ENCODE results near the gene SUMO3. TPM values are rescaled to one million over a fixed set of nuclear protein-coding genes. Genes with fewer than 3 reads are reported as not detected.

The SUMO3 gene
- total and polyA plus RNA-seq, 7 donors = 38.6 to 86.6 (median 62.1) TPM

DNA sequence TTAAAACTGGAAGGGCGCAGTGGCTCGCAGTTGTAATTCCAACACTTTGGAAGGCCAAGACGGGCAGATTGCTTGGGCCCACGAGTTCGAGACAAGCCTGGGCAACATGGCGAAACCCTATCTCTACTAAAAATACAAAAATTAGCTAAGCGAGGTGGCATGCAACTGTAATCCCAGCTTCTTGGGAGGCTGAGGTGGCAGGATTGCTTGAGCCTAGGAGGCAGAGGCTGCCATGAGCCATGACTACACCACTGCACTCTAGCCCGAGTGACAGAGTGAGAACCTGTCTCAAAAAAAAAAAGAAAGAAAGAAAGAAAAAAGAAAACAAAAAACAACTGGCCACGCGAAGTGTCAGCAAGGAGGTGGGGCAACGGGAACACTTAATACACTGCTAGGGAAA lies 22.5 kb downstream of the SUMO3 start:
- TF ChIP-seq, protein P1, sequence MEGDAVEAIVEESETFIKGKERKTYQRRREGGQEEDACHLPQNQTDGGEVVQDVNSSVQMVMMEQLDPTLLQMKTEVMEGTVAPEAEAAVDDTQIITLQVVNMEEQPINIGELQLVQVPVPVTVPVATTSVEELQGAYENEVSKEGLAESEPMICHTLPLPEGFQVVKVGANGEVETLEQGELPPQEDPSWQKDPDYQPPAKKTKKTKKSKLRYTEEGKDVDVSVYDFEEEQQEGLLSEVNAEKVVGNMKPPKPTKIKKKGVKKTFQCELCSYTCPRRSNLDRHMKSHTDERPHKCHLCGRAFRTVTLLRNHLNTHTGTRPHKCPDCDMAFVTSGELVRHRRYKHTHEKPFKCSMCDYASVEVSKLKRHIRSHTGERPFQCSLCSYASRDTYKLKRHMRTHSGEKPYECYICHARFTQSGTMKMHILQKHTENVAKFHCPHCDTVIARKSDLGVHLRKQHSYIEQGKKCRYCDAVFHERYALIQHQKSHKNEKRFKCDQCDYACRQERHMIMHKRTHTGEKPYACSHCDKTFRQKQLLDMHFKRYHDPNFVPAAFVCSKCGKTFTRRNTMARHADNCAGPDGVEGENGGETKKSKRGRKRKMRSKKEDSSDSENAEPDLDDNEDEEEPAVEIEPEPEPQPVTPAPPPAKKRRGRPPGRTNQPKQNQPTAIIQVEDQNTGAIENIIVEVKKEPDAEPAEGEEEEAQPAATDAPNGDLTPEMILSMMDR (IDR thresholded peaks at IDR 0.05) = no peak
- DNase-seq (no peak), ATAC-seq (peak; percentile 52 to 67 (median 54))
- H3K27ac ChIP-seq = peak overlapping the region; percentile 32
- no peaks in the 10 kb centered on the region for H3K9me3 ChIP-seq
- H3K4me3 ChIP-seq = no peak overlapping the region
- H3K4me1 ChIP-seq = peaks cover 31% of the 10 kb centered on the region
- WGBS, 3 donors = 68 to 78% (median 71%) methylated on average over 11 of the region's 11 CpGs
- H3K27me3 ChIP-seq (ENCODE audit: insufficient read depth in 3 of 3, low read length in 2 of 3) = no peaks in the 10 kb centered on the region
- peaks cover 7 to 42% of the 10 kb centered on the region in 2 donors for H3K36me3 ChIP-seq (ENCODE audit: insufficient read depth in 1 of 2, low read depth in 1 of 2)
- intact Hi-C loops (cut with DNase I) = loop anchor here (5.0 to 10.0 kb wide), 3 partner anchors 281 to 339 kb away; no protein-coding TSS in a partner anchor

DNA sequence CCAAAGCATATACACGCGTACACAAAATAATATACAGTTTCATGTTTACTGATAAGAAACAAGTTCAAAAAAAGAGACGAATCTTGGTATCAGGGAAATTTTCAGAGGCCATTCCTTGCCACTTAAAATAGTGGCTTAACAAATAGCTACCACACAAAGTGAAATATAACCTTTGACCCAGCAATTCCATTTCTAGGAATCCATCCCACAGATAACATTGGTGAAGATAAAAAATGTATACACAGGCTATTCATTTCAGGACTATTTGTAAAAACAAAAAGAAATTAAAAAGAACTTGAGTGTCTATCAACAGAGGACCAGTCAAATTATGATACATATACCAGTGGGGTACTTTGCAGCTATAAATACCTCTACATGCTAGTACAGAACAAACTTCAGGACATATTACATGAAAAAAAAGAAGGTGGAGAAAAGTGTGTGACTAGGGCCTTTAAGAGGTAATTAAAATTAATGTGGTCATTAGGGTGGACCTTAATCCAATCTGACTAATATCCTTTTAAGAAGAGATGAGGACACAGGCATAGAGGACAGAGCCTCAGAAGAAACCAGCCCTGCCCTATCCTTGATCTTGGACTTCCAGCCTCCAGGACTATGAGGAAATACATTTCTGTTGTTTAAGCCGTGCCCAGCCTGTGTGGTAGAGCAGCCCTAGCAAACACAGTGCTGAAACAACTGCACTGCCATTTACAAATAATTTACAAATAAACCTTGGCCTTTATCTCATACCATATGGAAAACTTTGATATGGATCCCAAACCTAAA lies 24.1 kb downstream of the SUMO3 start:
- ATAC-seq (peak in 2 of 4 donors; percentile 24 to 41), DNase-seq (no peak)
- no peaks in the 10 kb centered on the region for H3K27me3 ChIP-seq (ENCODE audit: insufficient read depth in 3 of 3, low read length in 2 of 3)
- H3K27ac ChIP-seq = peak overlapping the region; percentile 10
- no peaks in the 10 kb centered on the region for H3K9me3 ChIP-seq
- peaks cover 30% of the 10 kb centered on the region for H3K4me1 ChIP-seq
- peaks cover 7 to 36% of the 10 kb centered on the region in 2 donors for H3K36me3 ChIP-seq (ENCODE audit: insufficient read depth in 1 of 2, low read depth in 1 of 2)
- H3K4me3 ChIP-seq = no peak overlapping the region
- WGBS, 3 donors = 31 to 46% (median 38%) methylated on average over 4 of the region's 4 CpGs
- TF ChIP-seq, protein P1 (IDR thresholded peaks at IDR 0.05) = no peak
- intact Hi-C loops (cut with DNase I) = loop anchor here (5.0 to 10.0 kb wide), 3 partner anchors 171 to 341 kb away; no protein-coding TSS in a partner anchor

DNA sequence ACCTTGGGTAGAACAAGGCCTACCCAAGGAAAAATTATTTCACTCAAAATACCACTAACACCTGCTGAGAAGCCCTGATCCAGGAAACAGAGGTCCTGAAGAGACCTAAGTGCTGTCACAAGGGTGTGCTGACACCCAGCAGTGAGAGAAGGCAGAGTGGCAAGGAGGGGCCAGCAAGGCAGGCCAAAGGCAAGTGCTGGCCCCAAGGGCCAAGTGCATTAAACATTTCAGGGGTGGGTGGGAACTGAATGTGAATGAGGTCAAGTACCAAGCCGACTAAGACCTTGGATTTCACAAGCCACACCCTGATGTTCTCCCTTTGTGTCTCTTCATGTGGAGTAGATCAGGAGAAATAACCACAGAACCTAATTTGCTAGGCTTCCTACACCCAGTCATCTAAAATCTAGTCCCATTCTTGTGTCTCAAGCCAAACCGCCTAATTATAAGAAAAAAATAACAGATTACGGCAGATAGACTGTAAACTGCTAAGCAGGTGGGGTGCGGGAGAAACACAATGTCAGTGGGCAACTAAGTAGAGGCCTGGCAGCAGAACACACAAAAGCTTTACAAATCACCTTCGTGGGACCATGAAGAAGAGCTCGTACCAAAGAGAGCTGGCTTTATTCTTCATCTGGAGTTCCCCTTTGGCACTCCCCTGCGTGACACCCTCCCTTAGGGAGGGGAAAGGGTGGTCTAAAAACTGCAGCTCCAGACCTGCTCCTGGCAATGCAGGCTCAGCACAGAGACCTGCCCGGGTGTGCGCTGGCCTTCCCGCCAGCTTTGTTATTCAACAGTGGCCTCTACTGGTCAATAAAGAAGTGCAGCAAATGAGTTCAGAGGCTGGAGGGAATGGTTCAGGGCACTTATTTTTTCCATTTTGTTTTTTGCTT lies 24.9 kb downstream of the SUMO3 start:
- peaks cover 30% of the 10 kb centered on the region for H3K4me1 ChIP-seq
- H3K4me3 ChIP-seq = no peak overlapping the region
- peaks cover 7 to 28% of the 10 kb centered on the region in 2 donors for H3K36me3 ChIP-seq (ENCODE audit: insufficient read depth in 1 of 2, low read depth in 1 of 2)
- intact Hi-C loops (cut with DNase I) = loop anchor here (5.0 to 10.0 kb wide), 3 partner anchors 171 to 342 kb away; no protein-coding TSS in a partner anchor
- no peaks in the 10 kb centered on the region for H3K9me3 ChIP-seq
- 13 to 21% (median 13%) methylated on average over 10 of the region's 10 CpGs for WGBS, 3 donors
- DNase-seq (peak; percentile 42 to 64), ATAC-seq (peak; percentile 83 to 93 (median 88))
- TF ChIP-seq, protein P1 (IDR thresholded peaks at IDR 0.05) = peak; percentile 76
- no peak overlapping the region for H3K27ac ChIP-seq
- H3K27me3 ChIP-seq (ENCODE audit: insufficient read depth in 3 of 3, low read length in 2 of 3) = no peaks in the 10 kb centered on the region

DNA sequence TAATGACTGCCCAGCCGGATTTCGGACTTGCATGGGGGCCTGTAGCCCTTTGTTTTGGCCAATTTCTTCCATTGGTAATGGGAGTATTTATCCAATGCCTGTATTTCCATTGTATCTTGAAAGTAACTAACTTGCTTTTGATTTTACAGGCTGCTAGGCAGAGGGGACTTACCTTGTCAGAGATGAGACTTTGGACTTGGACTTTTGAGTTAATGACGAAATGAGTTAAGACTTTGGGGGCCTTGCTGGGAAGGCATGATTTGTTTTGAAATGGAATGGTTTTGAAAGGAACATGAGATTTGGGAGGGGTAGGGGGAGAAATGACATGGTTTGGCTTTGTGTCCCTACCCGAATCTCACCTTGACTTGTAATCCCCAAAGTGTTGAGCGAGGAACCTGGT lies 25.9 kb downstream of the SUMO3 start:
- no peaks in the 10 kb centered on the region for H3K9me3 ChIP-seq
- intact Hi-C loops (cut with DNase I) = loop anchor here (5.0 to 10.0 kb wide), 3 partner anchors 170 to 343 kb away; no protein-coding TSS in a partner anchor
- H3K27me3 ChIP-seq (ENCODE audit: insufficient read depth in 3 of 3, low read length in 2 of 3) = no peaks in the 10 kb centered on the region
- WGBS, 3 donors = 96 to 97% (median 96%) methylated on average over 5 of the region's 5 CpGs
- peaks cover 30% of the 10 kb centered on the region for H3K4me1 ChIP-seq
- H3K36me3 ChIP-seq (ENCODE audit: insufficient read depth in 1 of 2, low read depth in 1 of 2) = peaks cover 7 to 29% of the 10 kb centered on the region in 2 donors
- TF ChIP-seq, protein P1 (IDR thresholded peaks at IDR 0.05) = no peak
- H3K4me3 ChIP-seq = no peak overlapping the region
- no peak overlapping the region for H3K27ac ChIP-seq
- ATAC-seq = no peak
- no peak for DNase-seq

All from psoas muscle (tissue), 8 donors.